Measurements from ENCODE around the gene RPL3. TPM values are rescaled to one million over a fixed set of nuclear protein-coding genes. Genes with fewer than 3 reads are reported as not detected.

The RPL3 gene
- total and polyA plus RNA-seq, 2 experiments from 2014 or later = 1,044 to 2,461 TPM

GRCh38 chr22:39296981-39297489 is 22.4 kb downstream of the RPL3 start:
- H3K27me3 ChIP-seq = no peaks in the 10 kb centered on the region
- H3K9me3 ChIP-seq (ENCODE audit: low read depth) = no peaks in the 10 kb centered on the region
- no peak overlapping the region for H3K27ac ChIP-seq
- H3K79me2 ChIP-seq = no peaks in the 10 kb centered on the region
- H4K20me1 ChIP-seq (ENCODE audit: insufficient read depth, poor library complexity, severe bottlenecking) = no peaks in the 10 kb centered on the region
- no peaks in the 10 kb centered on the region for H3K36me3 ChIP-seq (replicated peaks; ENCODE audit: insufficient read depth, low read depth)
- H3K9me2 ChIP-seq (replicated peaks; ENCODE audit: insufficient read depth) = no peaks in the 10 kb centered on the region
- TF ChIP-seq EZH2phosphoT487 (IDR thresholded peaks at IDR 0.05; ENCODE audit: low read depth, severe bottlenecking, unreplicated experiment) = no peak
- WGBS (ENCODE audit: low lambda C conversion rate, missing lambda C conversion rate) = 77% methylated on average over 15 of the region's 19 CpGs
- no peak overlapping the region for H3K4me2 ChIP-seq
- DNase-seq (ENCODE audit: low spot score) = no peak
- no peak overlapping the region for H3K4me3 ChIP-seq
- H3K4me1 ChIP-seq (ENCODE audit: insufficient read depth) = peaks cover 31% of the 10 kb centered on the region
- no peak overlapping the region for H2AFZ ChIP-seq

DNA sequence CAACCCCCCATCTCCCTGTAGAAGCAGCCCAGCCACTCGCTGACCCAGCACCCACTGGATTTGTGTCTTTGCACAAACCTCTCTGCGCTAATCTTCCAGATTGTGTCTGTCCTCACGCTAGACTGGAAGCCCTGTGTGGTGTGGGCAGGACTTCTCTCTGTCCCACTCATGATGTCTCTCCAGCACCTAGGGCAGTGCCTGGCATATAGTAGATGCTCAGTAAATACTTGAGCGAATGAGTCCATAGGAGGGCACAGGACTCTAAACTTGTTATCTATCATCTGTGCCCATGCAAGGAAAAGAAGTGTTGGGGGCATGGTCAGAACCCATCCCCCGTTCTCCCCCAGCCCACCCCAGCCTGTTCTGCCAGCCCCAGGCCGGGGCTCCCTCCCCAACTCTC is 22.9 kb downstream of the RPL3 start:
- Histone ChIP-seq H3K4me3 (no peak overlapping the region), H4K20me1 (ENCODE audit: insufficient read depth, poor library complexity, severe bottlenecking) (no peaks in the 10 kb centered on the region), H3K4me2 (no peak overlapping the region), H3K36me3 (replicated peaks; ENCODE audit: insufficient read depth, low read depth) (no peaks in the 10 kb centered on the region), H3K27ac (no peak overlapping the region), H3K79me2 (no peaks in the 10 kb centered on the region), H3K9me3 (ENCODE audit: low read depth) (no peaks in the 10 kb centered on the region), H3K27me3 (no peaks in the 10 kb centered on the region), H3K4me1 (ENCODE audit: insufficient read depth) (peaks cover 31% of the 10 kb centered on the region), H3K9me2 (replicated peaks; ENCODE audit: insufficient read depth) (no peaks in the 10 kb centered on the region), H2AFZ (no peak overlapping the region)
- DNase-seq (ENCODE audit: low spot score) = no peak
- 88% methylated on average over 5 of the region's 6 CpGs for WGBS (ENCODE audit: low lambda C conversion rate, missing lambda C conversion rate)
- TF ChIP-seq CTCF (IDR thresholded peaks at IDR 0.05; ENCODE audit: poor library complexity) (no peak), EZH2phosphoT487 (IDR thresholded peaks at IDR 0.05; ENCODE audit: low read depth, severe bottlenecking, unreplicated experiment) (no peak), EZH2 (IDR thresholded peaks at IDR 0.05; ENCODE audit: borderline replicate concordance) (no peak)

- Histone ChIP-seq H3K4me1 (ENCODE audit: insufficient read depth) (peaks cover 36% of the 10 kb centered on the region), H3K27ac (no peak overlapping the region), H4K20me1 (ENCODE audit: insufficient read depth, poor library complexity, severe bottlenecking) (no peaks in the 10 kb centered on the region)
These were observed 24.6 kb downstream of the RPL3 start for GRCh38 chr22:39294571-39295468.

More at GRCh38 chr22:39294571-39295468, 24.6 kb downstream of the RPL3 start:
- 92% methylated on average over 17 of the region's 17 CpGs for WGBS (ENCODE audit: low lambda C conversion rate, missing lambda C conversion rate)
- H2AFZ ChIP-seq = no peak overlapping the region
- no peaks in the 10 kb centered on the region for H3K9me3 ChIP-seq (ENCODE audit: low read depth)
- H3K36me3 ChIP-seq (replicated peaks; ENCODE audit: insufficient read depth, low read depth) = no peaks in the 10 kb centered on the region
- TF ChIP-seq EZH2phosphoT487 (IDR thresholded peaks at IDR 0.05; ENCODE audit: low read depth, severe bottlenecking, unreplicated experiment) = no peak
- no peak for TF ChIP-seq EZH2 (IDR thresholded peaks at IDR 0.05; ENCODE audit: borderline replicate concordance)
- TF ChIP-seq CTCF (IDR thresholded peaks at IDR 0.05; ENCODE audit: poor library complexity) = no peak
- H3K27me3 ChIP-seq = no peaks in the 10 kb centered on the region
- H3K4me3 ChIP-seq = no peak overlapping the region
- no peaks in the 10 kb centered on the region for H3K79me2 ChIP-seq
- no peak overlapping the region for H3K4me2 ChIP-seq
- no peak for DNase-seq (ENCODE audit: low spot score)
- H3K9me2 ChIP-seq (replicated peaks; ENCODE audit: insufficient read depth) = no peaks in the 10 kb centered on the region
